Liver (tissue), 9 donors: ENCODE data around the gene FBLIM1. TPM values are rescaled to one million over a fixed set of nuclear protein-coding genes. Genes with fewer than 3 reads are reported as not detected.

Experiments
- DNase-seq: peaks from one replicate; pipeline ENCODE4 v3.0.0-alpha.2; 2017; ENCODE audit warnings: low spot score
- H3K27ac ChIP-seq, 2 donors: one replicate each; pipeline ENCODE4 v1.7.0; 2013; ENCODE audit warnings: inconsistent platforms in 2 of 2, low read length in 2 of 2, control low read depth in 1 of 2, low read depth in 1 of 2, mild to moderate bottlenecking in 1 of 2
- H3K27me3 ChIP-seq, 4 donors: one replicate each; pipeline versions ENCODE4 v1.6.1 to v1.7.0; 2013; ENCODE audit warnings: low read length in 3 of 4, inconsistent platforms in 1 of 4, mild to moderate bottlenecking in 1 of 4, moderate library complexity in 1 of 4; ENCODE audit not compliant: control insufficient read depth in 4 of 4, insufficient read depth in 4 of 4
- H3K36me3 ChIP-seq, 4 donors: one replicate each; pipeline versions ENCODE4 v1.6.1 to v1.7.0; 2013; ENCODE audit warnings: low read length in 3 of 4, mild to moderate bottlenecking in 3 of 4, low read depth in 1 of 4, moderate library complexity in 1 of 4; ENCODE audit not compliant: control insufficient read depth in 4 of 4, insufficient read depth in 3 of 4
- H3K4me1 ChIP-seq, 4 donors: one replicate each; pipeline versions ENCODE4 v1.6.1 to v1.7.0; 2013; ENCODE audit warnings: low read length in 3 of 4, mild to moderate bottlenecking in 3 of 4, moderate library complexity in 1 of 4; ENCODE audit not compliant: control insufficient read depth in 4 of 4, insufficient read depth in 4 of 4
- H3K4me3 ChIP-seq, 3 donors: one replicate each; pipeline versions ENCODE4 v1.6.1 to v1.7.0; 2013; ENCODE audit warnings: low read length in 3 of 3, control low read depth in 1 of 3, low read depth in 1 of 3, mild to moderate bottlenecking in 1 of 3
- H3K9ac ChIP-seq, 2 donors: one replicate each; pipeline ENCODE4 v1.7.0; 2013; ENCODE audit warnings: low read length in 2 of 2, mild to moderate bottlenecking in 2 of 2, moderate library complexity in 2 of 2, control low read depth in 1 of 2, low read depth in 1 of 2
- H3K9me3 ChIP-seq, 4 donors: one replicate each; pipeline versions ENCODE4 v1.6.1 to v1.7.0; 2013; ENCODE audit warnings: low read length in 3 of 4; ENCODE audit not compliant: control insufficient read depth in 4 of 4
- EGR1 ChIP-seq, 2 donors: IDR thresholded peaks; 2 replicates each; pipeline ENCODE4 v1.6.1; 2016 to 2018; ENCODE audit warnings: antibody characterized with exemption in 2 of 2, low read depth in 2 of 2
- GABPA ChIP-seq, 2 donors: IDR thresholded peaks in 1 of 2; conservative IDR thresholded peaks in 1 of 2; 2 replicates each; pipeline ENCODE4 v1.6.1; 2016; ENCODE audit warnings: antibody characterized with exemption in 2 of 2, mild to moderate bottlenecking in 1 of 2, moderate library complexity in 1 of 2
- HNF4A ChIP-seq, 2 donors: conservative IDR thresholded peaks; 2 replicates each; pipeline ENCODE4 v1.6.1; 2016; ENCODE audit warnings: antibody characterized with exemption in 2 of 2, mild to moderate bottlenecking in 2 of 2
- JUND ChIP-seq, 2 donors: IDR thresholded peaks; 2 replicates each; pipeline ENCODE4 v1.6.1; 2016; ENCODE audit warnings: antibody characterized with exemption in 2 of 2
- NR2F2 ChIP-seq: IDR thresholded peaks from 2 replicates; pipeline ENCODE4 v1.6.1; 2016; ENCODE audit warnings: antibody characterized with exemption
- RAD21 ChIP-seq, 2 donors: IDR thresholded peaks; 2 replicates each; pipeline ENCODE4 v1.6.1; 2016; ENCODE audit warnings: antibody characterized with exemption in 2 of 2, mild to moderate bottlenecking in 2 of 2
- YY1 ChIP-seq: IDR thresholded peaks from 2 replicates; pipeline ENCODE4 v1.6.1; 2016; ENCODE audit warnings: antibody characterized with exemption, mild to moderate bottlenecking
- WGBS: extraction: QIAGEN DNeasy Blood & Tissue Kit; methylation state at CpG from one replicate; pipeline ENCODE4 v1.1.7; 2013; 5-methylcytosine and 5-hydroxymethylcytosine counted together
- polyA plus RNA-seq, 2 donors: library from polyadenylated mRNA; stranded (reverse) in 1 of 2; unstranded in 1 of 2; fragments of 200-250 nt in 1 of 2; fragments of >200 nt in 1 of 2; fragmentation: Nextera tagmentation in 1 of 2; extraction: Ambion mirVana in 1 of 2; gene quantifications; one replicate each; pipeline versions ENCODE4 v1.2.1 to v1.2.3, GENCODE V29; 2013 to 2015
- total RNA-seq, 2 donors: library from RNA; depleted of rRNA; stranded (reverse); fragments of >200 nt; gene quantifications; one replicate each; pipeline ENCODE4 v1.2.3, GENCODE V29; 2014
- TF ChIP-seq, protein P1 (sequence below): IDR thresholded peaks from 2 replicates; pipeline ENCODE4 v1.6.1; 2016; ENCODE audit warnings: antibody characterized with exemption, mild to moderate bottlenecking
- TF ChIP-seq, protein P2 (sequence below): IDR thresholded peaks from 2 replicates; pipeline ENCODE4 v1.6.1; 2016; ENCODE audit warnings: antibody characterized with exemption
- TF ChIP-seq, protein P3 (sequence below): IDR thresholded peaks from 2 replicates; pipeline ENCODE4 v1.6.1; 2016; ENCODE audit warnings: antibody characterized with exemption
- TF ChIP-seq, protein P4 (sequence below): fragments of 150-350 bp; IDR thresholded peaks from 2 replicates; pipeline ENCODE4 v1.5.1; 2017; ENCODE audit warnings: improper control_type of control experiment, low read depth, low read length; ENCODE audit not compliant: missing input control
- TF ChIP-seq, protein P5 (sequence below): IDR thresholded peaks from 2 replicates; pipeline ENCODE4 v1.6.1; 2016; ENCODE audit warnings: antibody characterized with exemption
- donor health status: healthy.
- donor health status: healthy.
- donor health status: healthy.
- donor health status: healthy.
- donor health status: healthy.

FBLIM1 gene
- total and polyA plus RNA-seq, 4 donors, result 3.6 to 6.4 (median 3.7) TPM

DNA sequence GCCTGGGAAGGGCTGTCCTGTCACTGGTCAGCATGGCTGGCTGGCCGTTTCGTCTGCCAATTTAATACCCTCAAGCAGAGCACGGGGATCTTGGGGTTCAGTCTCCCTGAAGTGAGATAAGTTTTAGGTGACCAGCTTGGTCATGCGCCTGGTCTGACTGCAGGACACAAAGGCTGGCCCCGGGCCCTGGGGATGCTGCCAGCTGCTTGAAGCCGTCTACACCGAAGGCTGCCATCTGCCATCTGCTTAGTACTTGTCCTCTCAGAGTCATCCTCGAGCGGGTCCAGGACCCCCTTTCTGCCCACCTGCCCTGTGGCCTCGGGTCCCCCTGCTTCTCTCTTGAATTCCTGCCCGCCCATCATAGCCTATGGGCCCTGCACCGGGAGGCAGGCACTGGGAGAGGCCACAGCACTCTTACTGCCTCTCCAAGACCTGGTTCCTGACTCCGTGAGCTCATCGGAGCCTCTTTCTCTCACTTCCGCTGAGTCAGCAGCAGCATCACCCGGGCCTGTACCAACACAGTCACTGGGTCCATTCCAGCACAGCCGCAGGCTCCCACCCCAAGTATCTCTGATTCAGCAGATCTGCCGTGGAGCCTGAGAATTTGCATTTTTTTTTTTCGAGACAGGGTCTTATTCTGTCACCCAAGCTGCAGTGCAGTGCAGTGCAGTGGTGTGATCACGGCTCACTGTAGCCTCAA lies 7.0 kb downstream of the FBLIM1 start:
- WGBS, result 89% methylated on average over 20 of the region's 20 CpGs
- H3K4me3 ChIP-seq, result no peak overlapping the region
- no peak for TF ChIP-seq JUND (IDR thresholded peaks at IDR 0.05)
- TF ChIP-seq, protein P1, sequence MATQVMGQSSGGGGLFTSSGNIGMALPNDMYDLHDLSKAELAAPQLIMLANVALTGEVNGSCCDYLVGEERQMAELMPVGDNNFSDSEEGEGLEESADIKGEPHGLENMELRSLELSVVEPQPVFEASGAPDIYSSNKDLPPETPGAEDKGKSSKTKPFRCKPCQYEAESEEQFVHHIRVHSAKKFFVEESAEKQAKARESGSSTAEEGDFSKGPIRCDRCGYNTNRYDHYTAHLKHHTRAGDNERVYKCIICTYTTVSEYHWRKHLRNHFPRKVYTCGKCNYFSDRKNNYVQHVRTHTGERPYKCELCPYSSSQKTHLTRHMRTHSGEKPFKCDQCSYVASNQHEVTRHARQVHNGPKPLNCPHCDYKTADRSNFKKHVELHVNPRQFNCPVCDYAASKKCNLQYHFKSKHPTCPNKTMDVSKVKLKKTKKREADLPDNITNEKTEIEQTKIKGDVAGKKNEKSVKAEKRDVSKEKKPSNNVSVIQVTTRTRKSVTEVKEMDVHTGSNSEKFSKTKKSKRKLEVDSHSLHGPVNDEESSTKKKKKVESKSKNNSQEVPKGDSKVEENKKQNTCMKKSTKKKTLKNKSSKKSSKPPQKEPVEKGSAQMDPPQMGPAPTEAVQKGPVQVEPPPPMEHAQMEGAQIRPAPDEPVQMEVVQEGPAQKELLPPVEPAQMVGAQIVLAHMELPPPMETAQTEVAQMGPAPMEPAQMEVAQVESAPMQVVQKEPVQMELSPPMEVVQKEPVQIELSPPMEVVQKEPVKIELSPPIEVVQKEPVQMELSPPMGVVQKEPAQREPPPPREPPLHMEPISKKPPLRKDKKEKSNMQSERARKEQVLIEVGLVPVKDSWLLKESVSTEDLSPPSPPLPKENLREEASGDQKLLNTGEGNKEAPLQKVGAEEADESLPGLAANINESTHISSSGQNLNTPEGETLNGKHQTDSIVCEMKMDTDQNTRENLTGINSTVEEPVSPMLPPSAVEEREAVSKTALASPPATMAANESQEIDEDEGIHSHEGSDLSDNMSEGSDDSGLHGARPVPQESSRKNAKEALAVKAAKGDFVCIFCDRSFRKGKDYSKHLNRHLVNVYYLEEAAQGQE, result no peak
- no peaks in the 10 kb centered on the region for H3K9me3 ChIP-seq
- H3K27ac ChIP-seq, result no peak overlapping the region
- peaks cover 0 to 4% (median 0%) of the 10 kb centered on the region in 4 donors for H3K36me3 ChIP-seq
- H3K9ac ChIP-seq, result no peak overlapping the region
- no peaks in the 10 kb centered on the region for H3K27me3 ChIP-seq
- H3K4me1 ChIP-seq, result peaks cover 0 to 6% (median 0%) of the 10 kb centered on the region in 4 donors
- DNase-seq, result no peak

DNA sequence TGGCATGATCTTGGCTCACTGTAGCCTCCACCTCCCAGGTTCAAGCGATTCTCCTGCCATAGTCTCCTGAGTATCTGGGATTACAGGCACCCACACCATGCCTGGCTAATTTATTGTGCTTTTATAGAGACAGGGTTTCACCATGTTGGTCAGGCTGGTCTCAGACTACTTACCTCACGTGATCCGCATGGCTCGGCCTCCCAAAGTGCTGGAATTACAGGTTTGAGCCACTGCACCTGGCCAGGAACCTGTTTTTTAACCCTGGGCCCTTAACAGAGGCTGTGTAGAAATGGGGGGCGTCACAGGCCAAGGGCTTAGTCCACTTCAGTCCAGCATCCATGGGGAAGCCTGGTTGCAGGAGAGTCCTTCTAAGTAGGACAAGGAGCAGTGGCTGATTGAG lies 9.3 kb downstream of the FBLIM1 start:
- no peak for DNase-seq
- 94% methylated on average over 5 of the region's 5 CpGs for WGBS
- Histone ChIP-seq H3K36me3 (peaks cover 0 to 4% (median 2%) of the 10 kb centered on the region in 4 donors), H3K4me1 (peaks cover 0 to 4% (median 0%) of the 10 kb centered on the region in 4 donors), H3K27me3 (no peaks in the 10 kb centered on the region), H3K27ac (no peak overlapping the region), H3K9me3 (no peaks in the 10 kb centered on the region), H3K9ac (no peak overlapping the region), H3K4me3 (no peak overlapping the region)
- TF ChIP-seq, protein P2, sequence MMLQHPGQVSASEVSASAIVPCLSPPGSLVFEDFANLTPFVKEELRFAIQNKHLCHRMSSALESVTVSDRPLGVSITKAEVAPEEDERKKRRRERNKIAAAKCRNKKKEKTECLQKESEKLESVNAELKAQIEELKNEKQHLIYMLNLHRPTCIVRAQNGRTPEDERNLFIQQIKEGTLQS, result no peak
- no peak for TF ChIP-seq RAD21 (IDR thresholded peaks at IDR 0.05)
- TF ChIP-seq, protein P1, result no peak
- no peak for TF ChIP-seq EGR1 (IDR thresholded peaks at IDR 0.05; ENCODE audit: low read depth in 2 of 2)
- TF ChIP-seq GABPA (IDR thresholded peaks at IDR 0.05 in 1 of 2, conservative IDR thresholded peaks at IDR 0.05 in 1 of 2), result no peak
- no peak for TF ChIP-seq YY1
- no peak for TF ChIP-seq HNF4A (conservative IDR thresholded peaks at IDR 0.05)
- TF ChIP-seq, protein P3, sequence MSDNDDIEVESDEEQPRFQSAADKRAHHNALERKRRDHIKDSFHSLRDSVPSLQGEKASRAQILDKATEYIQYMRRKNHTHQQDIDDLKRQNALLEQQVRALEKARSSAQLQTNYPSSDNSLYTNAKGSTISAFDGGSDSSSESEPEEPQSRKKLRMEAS, result no peak
- TF ChIP-seq, protein P4, sequence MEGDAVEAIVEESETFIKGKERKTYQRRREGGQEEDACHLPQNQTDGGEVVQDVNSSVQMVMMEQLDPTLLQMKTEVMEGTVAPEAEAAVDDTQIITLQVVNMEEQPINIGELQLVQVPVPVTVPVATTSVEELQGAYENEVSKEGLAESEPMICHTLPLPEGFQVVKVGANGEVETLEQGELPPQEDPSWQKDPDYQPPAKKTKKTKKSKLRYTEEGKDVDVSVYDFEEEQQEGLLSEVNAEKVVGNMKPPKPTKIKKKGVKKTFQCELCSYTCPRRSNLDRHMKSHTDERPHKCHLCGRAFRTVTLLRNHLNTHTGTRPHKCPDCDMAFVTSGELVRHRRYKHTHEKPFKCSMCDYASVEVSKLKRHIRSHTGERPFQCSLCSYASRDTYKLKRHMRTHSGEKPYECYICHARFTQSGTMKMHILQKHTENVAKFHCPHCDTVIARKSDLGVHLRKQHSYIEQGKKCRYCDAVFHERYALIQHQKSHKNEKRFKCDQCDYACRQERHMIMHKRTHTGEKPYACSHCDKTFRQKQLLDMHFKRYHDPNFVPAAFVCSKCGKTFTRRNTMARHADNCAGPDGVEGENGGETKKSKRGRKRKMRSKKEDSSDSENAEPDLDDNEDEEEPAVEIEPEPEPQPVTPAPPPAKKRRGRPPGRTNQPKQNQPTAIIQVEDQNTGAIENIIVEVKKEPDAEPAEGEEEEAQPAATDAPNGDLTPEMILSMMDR, result no peak
- TF ChIP-seq JUND (IDR thresholded peaks at IDR 0.05), result no peak
- TF ChIP-seq, protein P5, sequence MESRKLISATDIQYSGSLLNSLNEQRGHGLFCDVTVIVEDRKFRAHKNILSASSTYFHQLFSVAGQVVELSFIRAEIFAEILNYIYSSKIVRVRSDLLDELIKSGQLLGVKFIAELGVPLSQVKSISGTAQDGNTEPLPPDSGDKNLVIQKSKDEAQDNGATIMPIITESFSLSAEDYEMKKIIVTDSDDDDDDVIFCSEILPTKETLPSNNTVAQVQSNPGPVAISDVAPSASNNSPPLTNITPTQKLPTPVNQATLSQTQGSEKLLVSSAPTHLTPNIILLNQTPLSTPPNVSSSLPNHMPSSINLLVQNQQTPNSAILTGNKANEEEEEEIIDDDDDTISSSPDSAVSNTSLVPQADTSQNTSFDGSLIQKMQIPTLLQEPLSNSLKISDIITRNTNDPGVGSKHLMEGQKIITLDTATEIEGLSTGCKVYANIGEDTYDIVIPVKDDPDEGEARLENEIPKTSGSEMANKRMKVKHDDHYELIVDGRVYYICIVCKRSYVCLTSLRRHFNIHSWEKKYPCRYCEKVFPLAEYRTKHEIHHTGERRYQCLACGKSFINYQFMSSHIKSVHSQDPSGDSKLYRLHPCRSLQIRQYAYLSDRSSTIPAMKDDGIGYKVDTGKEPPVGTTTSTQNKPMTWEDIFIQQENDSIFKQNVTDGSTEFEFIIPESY, result no peak
- no peak for TF ChIP-seq NR2F2
